HG03460 (cell line): ENCODE results near the gene TSPAN9.

Experiments used
- ATAC-seq: cut with Tn5 transposase; IDR thresholded peaks from one replicate; pipeline ENCODE4 v1.9.1; 2021; ENCODE audit not compliant: unreplicated experiment

The TSPAN9 gene

GRCh38 chr12:3077572-3078081 lies 448 bp downstream of the TSPAN9 start:
- no peak for ATAC-seq

- no peak for ATAC-seq
Measured at GRCh38 chr12:3078086-3078820, 1.1 kb downstream of the TSPAN9 start.

GRCh38 chr12:3081091-3081490 lies 3.9 kb downstream of the TSPAN9 start:
- no peak for ATAC-seq

- no peak for ATAC-seq
Measured at GRCh38 chr12:3081886-3082285, 4.7 kb downstream of the TSPAN9 start.

- no peak for ATAC-seq
Measured at GRCh38 chr12:3083241-3083920, 6.2 kb downstream of the TSPAN9 start.

GRCh38 chr12:3083921-3084347 lies 6.8 kb downstream of the TSPAN9 start:
- ATAC-seq = no peak

- no peak for ATAC-seq
Measured at GRCh38 chr12:3084742-3085141, 7.6 kb downstream of the TSPAN9 start.

GRCh38 chr12:3085341-3086139 lies 8.4 kb downstream of the TSPAN9 start:
- no peak for ATAC-seq

- ATAC-seq = no peak
Measured at GRCh38 chr12:3086211-3086610, 9.0 kb downstream of the TSPAN9 start.

- ATAC-seq = no peak
Measured at GRCh38 chr12:3086729-3087323, 9.6 kb downstream of the TSPAN9 start.

GRCh38 chr12:3087758-3088650 lies 10.8 kb downstream of the TSPAN9 start:
- no peak for ATAC-seq

- no peak for ATAC-seq
Measured at GRCh38 chr12:3089588-3089987, 12.4 kb downstream of the TSPAN9 start.

- no peak for ATAC-seq
Measured at GRCh38 chr12:3090240-3091037, 13.3 kb downstream of the TSPAN9 start.

GRCh38 chr12:3091038-3091319 lies 13.8 kb downstream of the TSPAN9 start:
- no peak for ATAC-seq

GRCh38 chr12:3091382-3092241 lies 14.4 kb downstream of the TSPAN9 start:
- ATAC-seq = no peak

GRCh38 chr12:3092764-3093163 lies 15.6 kb downstream of the TSPAN9 start:
- no peak for ATAC-seq

- no peak for ATAC-seq
Measured at GRCh38 chr12:3097186-3097804, 20.1 kb downstream of the TSPAN9 start.

GRCh38 chr12:3097836-3098235 lies 20.7 kb downstream of the TSPAN9 start:
- no peak for ATAC-seq
